OCI-LY7 (cell line): Measurements from ENCODE around the gene ITGB6.

Source experiments
- EZH2phosphoT487 ChIP-seq: fragments of 200-600 bp; sonication (generic); IDR thresholded peaks from 2 replicates; pipeline ENCODE4 v1.6.1; 2018; ENCODE audit warnings: low read depth, borderline replicate concordance, mild to moderate bottlenecking, mixed run types, antibody characterized with exemption, low read length, moderate library complexity, mixed read lengths
- TF ChIP-seq, protein P1 (sequence below): fragments of 200-600 bp; sonication (generic); conservative IDR thresholded peaks from 2 replicates; pipeline ENCODE4 v1.5.1; 2014; ENCODE audit warnings: mild to moderate bottlenecking, antibody characterized with exemption, low read length, moderate library complexity, mixed read lengths

DNA sequence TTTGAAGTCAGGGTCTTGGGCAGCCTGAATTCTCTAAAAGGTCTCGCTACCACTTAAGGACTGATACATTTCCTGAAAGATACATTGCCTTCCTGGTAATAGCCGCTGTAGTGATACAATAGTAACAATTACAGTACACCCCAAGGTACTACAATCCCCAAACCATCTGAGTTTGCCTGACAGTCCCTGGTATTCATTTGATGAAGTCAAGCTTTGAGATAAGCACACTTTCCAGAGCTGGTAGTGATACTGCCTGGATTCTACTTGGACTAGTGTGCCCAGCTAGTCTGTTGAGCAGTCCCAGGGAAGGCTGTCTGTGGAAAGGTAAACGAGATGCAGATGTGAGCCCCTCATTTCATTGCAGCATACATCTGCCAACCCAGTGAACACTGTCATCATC lies 24.4 kb upstream of the ITGB6 start:
- TF ChIP-seq, protein P1, sequence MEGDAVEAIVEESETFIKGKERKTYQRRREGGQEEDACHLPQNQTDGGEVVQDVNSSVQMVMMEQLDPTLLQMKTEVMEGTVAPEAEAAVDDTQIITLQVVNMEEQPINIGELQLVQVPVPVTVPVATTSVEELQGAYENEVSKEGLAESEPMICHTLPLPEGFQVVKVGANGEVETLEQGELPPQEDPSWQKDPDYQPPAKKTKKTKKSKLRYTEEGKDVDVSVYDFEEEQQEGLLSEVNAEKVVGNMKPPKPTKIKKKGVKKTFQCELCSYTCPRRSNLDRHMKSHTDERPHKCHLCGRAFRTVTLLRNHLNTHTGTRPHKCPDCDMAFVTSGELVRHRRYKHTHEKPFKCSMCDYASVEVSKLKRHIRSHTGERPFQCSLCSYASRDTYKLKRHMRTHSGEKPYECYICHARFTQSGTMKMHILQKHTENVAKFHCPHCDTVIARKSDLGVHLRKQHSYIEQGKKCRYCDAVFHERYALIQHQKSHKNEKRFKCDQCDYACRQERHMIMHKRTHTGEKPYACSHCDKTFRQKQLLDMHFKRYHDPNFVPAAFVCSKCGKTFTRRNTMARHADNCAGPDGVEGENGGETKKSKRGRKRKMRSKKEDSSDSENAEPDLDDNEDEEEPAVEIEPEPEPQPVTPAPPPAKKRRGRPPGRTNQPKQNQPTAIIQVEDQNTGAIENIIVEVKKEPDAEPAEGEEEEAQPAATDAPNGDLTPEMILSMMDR: no peak
- TF ChIP-seq EZH2phosphoT487: no peak
